Stimulated activated CD8-positive, alpha-beta memory T cell treated with anti-CD3 and anti-CD28 coated beads, Interleukin-12 subunit alpha, Interleukin-12 subunit beta, amount 100 ng/mL, for 4 hours (primary cell): ENCODE measurements around the gene ASGR1.
"Not testable (repeated sequence)": the region's sequence is repeated elsewhere in the genome, so short reads cannot be mapped to it uniquely, and the experiment has no call there.

Source experiments
- DNase-seq: peaks from one replicate; pipeline ENCODE4 v3.0.0-alpha.2; 2020; ENCODE audit warnings: low read depth

The ASGR1 gene

DNA sequence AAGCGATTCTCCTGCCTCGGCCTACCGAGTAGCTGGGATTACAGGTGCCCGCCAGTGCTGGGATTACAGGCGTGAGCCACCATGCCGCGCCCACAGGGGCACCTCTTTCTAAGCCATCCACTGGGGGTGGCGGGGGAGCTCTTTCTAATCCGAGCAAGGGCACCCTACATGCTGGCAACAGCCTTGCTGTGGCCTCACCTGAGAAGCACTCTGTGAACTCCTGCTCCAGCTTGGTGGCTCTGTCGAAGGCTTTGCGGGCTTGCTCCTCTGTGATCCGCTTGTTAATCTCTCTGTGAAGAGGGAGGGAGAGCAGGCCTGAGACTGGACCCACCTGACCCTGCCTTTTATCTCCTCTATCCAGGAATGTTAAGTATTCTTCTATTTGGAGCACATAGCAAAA is 11.9 kb upstream of the ASGR1 start:
- DNase-seq, result no peak

DNA sequence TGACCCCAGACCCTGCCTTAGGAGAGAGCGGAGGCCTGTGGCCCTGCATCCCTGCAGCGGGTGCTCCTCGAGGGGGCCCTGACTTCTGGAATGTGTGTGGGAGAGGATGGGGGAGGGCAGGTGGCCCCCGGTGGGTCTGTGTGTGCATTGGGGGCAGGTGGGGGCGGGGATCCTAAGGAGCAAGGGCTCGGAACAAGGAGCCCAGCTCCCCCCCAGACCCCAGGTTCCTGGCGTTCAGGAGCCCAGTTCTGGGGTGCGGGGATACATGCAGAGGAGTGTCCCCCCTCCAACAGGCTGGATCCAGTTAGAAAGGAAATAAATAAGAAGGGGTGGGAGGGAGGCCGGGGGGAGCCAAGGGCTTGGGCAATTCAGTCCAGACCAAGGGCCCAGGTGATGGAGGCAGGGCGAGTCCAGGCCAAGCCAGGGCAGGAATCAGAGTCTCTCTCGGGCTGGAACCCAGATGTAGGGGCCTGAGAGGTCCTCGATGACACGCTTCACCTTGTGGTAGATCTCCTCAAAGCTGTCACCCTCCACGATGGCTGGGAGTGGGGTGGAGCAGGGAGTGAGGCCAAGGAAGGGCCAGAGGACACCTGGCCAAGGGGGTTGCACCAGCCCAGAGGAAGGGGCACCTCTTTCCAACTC is 11.2 kb upstream of the ASGR1 start:
- no peak for DNase-seq

DNA sequence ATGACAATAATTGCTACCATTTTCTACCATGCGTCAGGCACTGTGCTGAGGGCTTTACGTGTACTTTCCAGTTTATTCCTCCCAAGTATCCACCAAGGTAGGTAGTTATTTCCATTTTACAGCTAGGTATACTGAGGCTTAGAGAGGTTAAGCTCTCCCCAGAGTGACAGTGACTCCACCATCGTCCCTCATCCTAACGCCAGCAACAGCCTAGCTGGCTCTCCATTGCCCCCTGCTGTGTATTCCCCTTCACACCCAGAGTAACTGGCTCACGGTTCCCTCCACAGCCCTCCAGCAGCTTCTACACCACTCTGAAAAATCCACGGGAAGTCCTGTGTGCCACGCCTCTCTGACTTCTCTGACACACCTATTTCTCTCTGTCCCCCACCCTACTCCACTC is 7.1 kb upstream of the ASGR1 start:
- no peak for DNase-seq

GRCh38 chr17:7184647-7185046 is 5.5 kb upstream of the ASGR1 start:
- DNase-seq, result no peak

GRCh38 chr17:7184091-7184488 is 4.9 kb upstream of the ASGR1 start:
- DNase-seq, result no peak

DNA sequence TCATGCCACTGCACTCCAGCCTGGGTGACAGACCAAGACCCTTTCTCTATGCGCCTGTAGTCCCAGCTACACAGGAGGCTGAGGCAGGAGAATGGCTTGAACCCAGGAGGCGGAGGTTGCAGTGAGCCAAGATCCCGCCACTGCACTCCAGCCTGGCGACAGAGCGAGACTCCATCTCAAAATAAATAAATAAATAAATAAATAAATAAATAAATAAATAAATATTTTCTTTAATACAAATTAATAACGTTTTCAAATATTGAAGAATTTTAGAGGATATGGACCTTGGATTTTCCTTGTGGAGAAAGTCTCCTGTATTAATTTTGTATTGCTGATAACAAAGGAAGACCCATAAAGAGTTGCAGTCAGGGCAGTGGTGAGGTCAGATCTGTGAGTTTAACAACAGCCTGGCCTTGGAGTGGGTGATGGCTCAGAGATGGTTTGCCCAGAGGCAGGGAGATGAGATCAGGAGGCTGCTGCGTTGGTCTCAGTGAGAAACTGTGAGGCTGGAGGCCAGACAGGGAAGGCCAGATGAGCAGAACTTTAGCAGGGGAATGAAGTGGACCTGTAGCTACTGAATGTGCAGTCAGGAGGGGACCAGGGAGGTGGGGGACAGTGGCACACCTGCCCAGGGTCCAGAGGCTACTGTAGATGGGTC is 4.4 kb upstream of the ASGR1 start:
- DNase-seq, result no peak

GRCh38 chr17:7182101-7182500 is 2.9 kb upstream of the ASGR1 start:
- DNase-seq, result not testable (repeated sequence)

DNA sequence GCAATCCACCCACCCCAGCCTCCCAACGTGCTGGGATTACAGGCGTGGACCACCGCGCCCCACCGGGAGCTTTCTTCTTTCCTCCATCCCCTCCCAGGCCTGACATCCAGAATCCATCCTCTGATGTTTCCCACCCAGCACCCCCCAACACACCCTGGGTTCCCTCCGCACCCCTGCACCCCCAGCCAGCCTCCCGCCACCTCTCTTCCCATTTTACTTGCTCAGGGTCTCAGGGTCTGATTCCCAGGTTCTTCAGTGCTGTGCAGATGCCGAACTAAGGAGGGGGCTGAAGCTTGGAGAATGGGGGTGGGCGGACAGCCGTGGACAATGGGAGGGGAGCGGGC is 225 bp downstream of the ASGR1 start:
- no peak for DNase-seq

DNA sequence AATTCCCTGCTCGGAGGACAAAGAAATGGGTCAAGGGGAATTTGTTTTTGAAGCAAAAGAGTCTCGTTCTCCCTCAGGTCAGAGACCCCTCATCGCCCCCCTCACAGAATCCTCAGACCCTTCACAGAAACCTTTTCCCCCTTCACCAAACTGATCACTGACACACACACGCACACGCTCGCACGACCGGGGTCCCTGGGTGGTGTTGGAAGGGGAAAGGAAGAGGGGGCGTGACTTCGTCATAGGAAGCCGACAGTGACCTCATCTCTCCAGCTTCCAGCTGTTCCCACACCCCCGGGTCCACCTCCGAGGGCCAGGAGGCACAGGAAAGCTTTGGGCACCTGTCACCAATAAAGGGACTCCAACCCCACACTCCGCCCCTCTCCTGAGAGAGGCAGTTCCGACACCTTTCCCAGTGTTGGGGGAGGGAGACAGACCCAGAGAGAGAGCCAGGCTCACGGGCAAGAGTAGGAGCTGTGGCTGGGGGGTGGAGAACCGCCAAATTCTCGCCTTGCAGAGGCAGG is 1.2 kb downstream of the ASGR1 start:
- no peak for DNase-seq

GRCh38 chr17:7177191-7177953 is 1.8 kb downstream of the ASGR1 start:
- DNase-seq, result peak; percentile 31

- DNase-seq, result no peak
These were observed 2.4 kb downstream of the ASGR1 start for GRCh38 chr17:7176841-7177190.

- no peak for DNase-seq
These were observed 2.9 kb downstream of the ASGR1 start for GRCh38 chr17:7176107-7176840.

DNA sequence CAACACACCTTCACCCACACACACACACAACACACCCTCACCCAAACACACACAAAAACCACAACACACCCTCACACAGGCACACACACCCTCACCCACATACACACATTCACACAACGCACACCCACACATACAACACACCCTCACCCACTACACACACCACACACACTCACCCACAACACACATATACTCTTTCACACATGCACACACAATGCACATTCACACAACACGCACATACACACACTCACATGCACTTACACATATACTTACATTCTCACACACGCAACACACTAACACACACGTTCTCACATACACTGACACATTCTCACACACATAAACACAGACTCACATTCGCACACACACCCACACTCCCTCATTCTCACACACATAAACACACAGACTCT is 3.8 kb downstream of the ASGR1 start:
- DNase-seq, result no peak

DNA sequence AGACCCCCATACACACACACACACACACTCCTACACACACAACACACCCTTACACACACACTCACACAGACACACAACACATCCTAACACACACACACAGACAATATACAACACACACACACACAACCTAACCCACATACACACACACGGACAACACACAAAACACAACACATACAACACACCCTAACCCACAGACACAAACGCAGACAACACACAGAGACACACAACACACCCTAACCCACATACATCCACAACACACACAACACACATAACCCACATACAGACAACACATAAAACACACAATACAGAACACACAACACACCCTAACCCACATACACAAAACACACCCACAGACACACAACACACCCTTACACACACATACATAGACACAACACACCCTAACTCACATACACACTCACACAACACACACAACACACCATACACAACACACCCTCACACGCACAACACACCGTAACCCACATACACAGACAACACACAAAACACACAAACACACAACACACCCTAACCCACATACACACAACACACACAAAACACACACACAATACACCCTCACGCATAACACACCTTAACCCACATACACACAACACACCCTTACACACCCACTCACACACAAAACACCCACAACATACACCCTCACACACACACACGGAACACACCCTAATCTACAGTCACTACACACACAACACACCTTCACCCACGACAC is 4.4 kb downstream of the ASGR1 start:
- no peak for DNase-seq

DNA sequence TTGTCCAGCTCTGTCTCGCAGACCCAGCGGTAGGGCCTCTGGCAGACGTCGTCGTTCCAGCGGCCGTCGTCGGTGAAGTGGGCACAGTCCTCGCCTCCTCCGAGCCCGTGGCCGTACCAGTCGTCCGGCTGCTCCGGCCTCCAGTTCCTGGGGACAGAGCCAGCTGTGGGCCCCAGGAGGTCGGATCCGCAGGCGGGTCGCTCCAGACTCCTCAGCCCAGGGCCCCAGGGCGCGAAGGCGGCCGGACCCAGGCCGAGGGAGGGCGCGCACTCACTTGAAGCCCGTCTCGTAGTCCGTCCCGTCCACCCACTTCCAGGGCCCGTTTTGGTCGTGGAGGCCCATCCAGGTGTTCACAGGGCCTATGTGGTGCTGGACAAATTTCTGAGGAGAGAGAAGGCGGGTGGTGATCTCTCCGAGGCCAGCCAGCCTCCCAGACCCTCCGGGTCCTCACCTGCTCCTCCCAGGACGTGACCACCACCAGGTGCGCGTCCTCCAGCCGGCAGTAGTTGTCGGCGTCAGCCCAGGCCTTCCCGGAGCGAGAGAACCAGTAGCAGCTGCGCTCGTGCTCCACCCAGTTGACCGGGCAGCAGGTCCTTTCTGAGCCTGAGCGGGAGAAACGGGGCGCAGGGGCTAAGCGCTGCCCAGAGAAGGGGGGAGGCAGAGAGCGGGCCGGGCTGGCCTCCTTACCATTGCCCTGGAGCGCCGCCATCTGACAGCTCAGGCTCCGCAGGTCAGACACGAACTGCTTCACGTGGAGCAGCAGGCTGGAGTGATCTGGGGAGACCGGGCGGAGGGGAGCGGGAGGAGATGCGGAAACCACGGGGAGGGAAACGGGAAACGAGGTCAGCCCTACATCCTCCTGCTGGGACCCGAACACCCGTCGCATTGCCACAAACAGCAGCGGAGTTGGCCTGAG is 5.2 kb downstream of the ASGR1 start:
- no peak for DNase-seq

DNA sequence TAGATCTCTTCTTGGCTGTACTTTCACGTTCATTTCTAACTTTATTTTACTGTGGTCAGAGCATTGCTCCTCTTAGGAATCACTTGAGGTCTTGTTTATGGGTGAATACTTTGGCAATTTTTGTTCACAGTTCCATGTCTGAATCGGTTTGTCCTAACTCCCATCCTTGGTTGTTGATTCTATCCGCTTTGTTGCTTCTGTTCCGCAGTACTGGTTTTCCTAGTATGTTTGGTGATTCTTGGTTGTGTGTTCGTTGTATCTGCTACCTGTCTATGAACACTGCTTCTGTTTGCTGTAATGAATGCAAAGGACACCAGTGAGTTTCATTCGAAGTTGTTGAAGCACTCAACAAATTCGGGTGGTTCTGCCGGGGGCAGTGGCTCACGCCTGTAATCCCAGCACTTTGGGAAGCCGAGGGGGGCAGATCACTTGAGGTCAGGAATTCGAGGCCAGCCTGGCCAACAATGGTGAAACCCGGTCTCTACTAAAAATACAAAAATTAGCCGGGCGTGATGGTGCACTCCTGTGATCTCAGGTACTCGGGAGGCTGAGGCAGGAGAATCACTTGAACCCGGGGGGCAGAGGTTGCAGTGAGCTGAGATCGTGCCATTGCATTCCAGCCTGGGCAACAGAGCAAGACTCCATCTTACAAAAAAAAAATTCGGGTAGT is 6.5 kb downstream of the ASGR1 start:
- DNase-seq, result not testable (repeated sequence)

DNA sequence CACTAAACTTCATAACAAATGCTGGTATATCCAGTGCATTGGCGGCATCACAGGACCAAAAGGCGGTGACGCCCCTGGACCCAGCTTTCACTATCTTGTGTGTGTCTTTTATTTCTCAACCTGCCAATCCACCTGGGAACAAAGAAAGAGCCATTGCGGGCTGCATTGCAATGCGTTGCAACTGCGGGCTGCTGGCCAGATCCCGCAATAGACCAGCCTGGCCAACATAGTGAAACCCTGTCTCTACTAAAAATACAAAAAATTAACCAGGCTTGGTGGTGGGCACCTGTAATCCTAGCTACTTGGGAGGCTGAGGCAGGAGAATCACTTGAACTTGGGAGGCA is 9.6 kb downstream of the ASGR1 start:
- DNase-seq, result not testable (repeated sequence)

DNA sequence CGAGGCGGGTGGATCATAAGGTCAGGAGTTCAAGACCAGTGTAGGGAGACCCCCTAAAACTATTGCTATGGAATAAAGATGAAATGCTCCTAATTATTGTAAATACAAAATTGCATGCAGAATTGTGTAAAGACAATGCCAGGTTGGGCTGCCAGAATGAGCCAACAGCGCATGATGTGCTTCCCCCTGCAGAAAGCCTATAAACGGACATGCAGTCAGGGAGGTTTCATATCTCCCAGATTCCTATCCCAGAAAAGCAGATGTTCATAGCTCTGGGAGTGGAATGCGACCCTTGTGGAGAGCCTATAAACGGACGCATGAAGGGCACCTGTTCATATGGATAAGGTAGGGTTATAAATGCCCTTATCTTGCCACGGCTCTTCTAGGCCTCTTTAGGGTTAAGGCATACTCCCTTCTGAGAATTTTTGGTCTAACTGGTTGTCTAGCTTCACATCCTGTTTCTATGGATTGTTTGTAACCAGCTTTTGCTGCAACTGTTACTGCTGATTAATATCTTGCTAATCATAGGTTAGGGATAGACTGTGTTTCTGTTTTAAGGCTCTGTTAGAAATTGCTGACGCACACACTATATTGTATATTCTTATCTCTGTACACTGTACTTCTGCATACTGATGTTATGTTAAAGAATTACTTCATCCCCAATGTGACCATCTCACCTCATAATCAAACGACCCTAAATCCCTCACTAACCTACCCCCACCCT is 10.2 kb downstream of the ASGR1 start:
- DNase-seq, result not testable (repeated sequence)

DNA sequence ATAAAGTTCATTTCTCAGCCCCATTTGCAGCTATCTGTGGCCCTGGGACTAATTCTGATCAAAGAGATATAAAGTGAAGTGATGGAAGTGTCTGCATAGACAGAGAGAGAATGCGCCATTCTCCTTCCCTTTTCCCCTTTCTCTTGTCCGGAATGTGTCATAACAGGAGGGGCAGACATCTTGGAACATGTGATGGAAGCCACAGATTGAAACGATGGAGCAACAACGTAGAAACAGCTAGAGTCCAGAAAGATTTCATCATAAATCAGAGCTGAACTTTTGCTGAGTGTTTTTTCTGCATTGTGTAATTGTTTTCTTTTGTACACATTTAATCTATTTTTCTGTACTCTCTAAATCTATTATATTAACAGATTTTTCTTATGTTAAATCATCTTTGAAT is 11.3 kb downstream of the ASGR1 start:
- DNase-seq, result no peak

DNA sequence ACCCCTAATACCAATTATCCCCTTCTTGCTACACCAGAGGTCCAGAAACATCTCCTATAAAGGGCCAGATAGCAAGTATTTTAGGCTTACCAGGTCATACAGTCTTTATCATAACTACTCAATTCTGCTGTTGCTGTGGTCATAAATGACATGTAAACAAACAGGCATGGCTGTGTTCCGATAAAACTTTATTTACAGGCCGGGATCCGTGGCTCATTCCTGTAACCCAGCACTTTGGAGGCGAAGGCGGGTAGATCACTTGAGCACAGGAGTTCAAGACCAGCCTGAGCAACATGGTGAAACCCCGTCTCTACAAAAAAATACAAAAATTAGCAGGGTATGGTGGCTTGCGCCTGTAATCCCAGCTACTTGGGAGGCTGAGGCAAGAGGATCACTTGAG is 12.3 kb downstream of the ASGR1 start:
- no peak for DNase-seq
